SK-N-SH treated with all-trans-retinoic acid at 6 μM for 48 hours (cell line): ENCODE data around the gene TADA3.

Experiments
- ATAC-seq: fragments of 200-7000 bp; cut with Tn5 transposase; 3 replicates; pipeline ENCODE4 v1.9.1; 2020; ENCODE audit warnings: mild to moderate bottlenecking, moderate library complexity
- ARNTL ChIP-seq: fragments of 450-650 bp; formaldehyde crosslinking; IDR thresholded peaks from 2 replicates; pipeline ENCODE4 v1.5.0; 2020; ENCODE audit warnings: low read depth, mild to moderate bottlenecking, moderate library complexity, borderline replicate concordance
- BACH2 ChIP-seq: fragments of 250-450 bp; sonication (Bioruptor Pico); IDR thresholded peaks from 2 replicates; pipeline ENCODE4 v1.9.0; 2021; ENCODE audit warnings: mild to moderate bottlenecking, borderline replicate concordance
- CREB5 ChIP-seq: fragments of 250-450 bp; sonication (Bioruptor Pico); IDR thresholded peaks from 2 replicates; pipeline ENCODE4 v1.5.1; 2020; ENCODE audit warnings: low read depth, mild to moderate bottlenecking, moderate library complexity
- CSDC2 ChIP-seq: fragments of 250-450 bp; sonication (Bioruptor Pico); IDR thresholded peaks from 2 replicates; pipeline ENCODE4 v1.5.0; 2020; ENCODE audit warnings: mild to moderate bottlenecking, moderate library complexity
- ESRRG ChIP-seq: fragments of 250-450 bp; sonication (Bioruptor Pico); IDR thresholded peaks from 2 replicates; pipeline ENCODE4 v1.6.1; 2021; ENCODE audit warnings: mild to moderate bottlenecking
- GLIS3 ChIP-seq: fragments of 250-450 bp; sonication (Bioruptor Pico); IDR thresholded peaks from 2 replicates; pipeline ENCODE4 v1.5.0; 2020; ENCODE audit warnings: mild to moderate bottlenecking, moderate library complexity
- ISL1 ChIP-seq: fragments of 250-450 bp; sonication (Bioruptor Pico); IDR thresholded peaks from 2 replicates; pipeline ENCODE4 v2.1.2; 2022; ENCODE audit warnings: mild to moderate bottlenecking, moderate library complexity
- OSR1 ChIP-seq: fragments of 250-450 bp; sonication (Bioruptor Pico); IDR thresholded peaks from 2 replicates; pipeline ENCODE4 v1.8.0; 2022; ENCODE audit warnings: moderate library complexity, mild to moderate bottlenecking, inconsistent platforms
- PATZ1 ChIP-seq: fragments of 250-450 bp; sonication (Bioruptor Pico); IDR thresholded peaks from 2 replicates; pipeline ENCODE4 v1.8.0; 2020; ENCODE audit warnings: mild to moderate bottlenecking, moderate library complexity, borderline replicate concordance
- PPARA ChIP-seq: fragments of 250-450 bp; sonication (Bioruptor Pico); IDR thresholded peaks from 2 replicates; pipeline ENCODE4 v1.5.0; 2020; ENCODE audit warnings: mild to moderate bottlenecking, borderline replicate concordance
- RARB ChIP-seq: fragments of 250-450 bp; sonication (Bioruptor Pico); IDR thresholded peaks from 2 replicates; pipeline ENCODE4 v1.8.0; 2021; ENCODE audit warnings: mild to moderate bottlenecking, moderate library complexity
- SNAI2 ChIP-seq: fragments of 250-450 bp; sonication (Bioruptor Pico); IDR thresholded peaks from 2 replicates; pipeline ENCODE4 v1.5.0; 2020; ENCODE audit warnings: mild to moderate bottlenecking, moderate library complexity
- TCF4 ChIP-seq: fragments of 250-450 bp; sonication (Bioruptor Pico); IDR thresholded peaks from 2 replicates; pipeline ENCODE4 v1.8.0; 2021; ENCODE audit warnings: mild to moderate bottlenecking, moderate library complexity, borderline replicate concordance
- TOX ChIP-seq: fragments of 250-450 bp; sonication (Bioruptor Pico); IDR thresholded peaks from 2 replicates; pipeline ENCODE4 v1.8.0; 2021; ENCODE audit warnings: mild to moderate bottlenecking, moderate library complexity, borderline replicate concordance
- TSHZ2 ChIP-seq: fragments of 250-450 bp; sonication (Bioruptor Pico); IDR thresholded peaks from 2 replicates; pipeline ENCODE4 v1.5.0; 2020; ENCODE audit warnings: mild to moderate bottlenecking, moderate library complexity
- ZC3H10 ChIP-seq: fragments of 250-450 bp; sonication (Bioruptor Pico); IDR thresholded peaks from 2 replicates; pipeline ENCODE4 v1.5.1; 2021; ENCODE audit warnings: mild to moderate bottlenecking, moderate library complexity
- ZFP3 ChIP-seq: fragments of 250-450 bp; sonication (Bioruptor Pico); IDR thresholded peaks from 2 replicates; pipeline ENCODE4 v1.5.0; 2020; ENCODE audit warnings: mild to moderate bottlenecking, moderate library complexity
- ZFP30 ChIP-seq: fragments of 450-650 bp; formaldehyde crosslinking; IDR thresholded peaks from 2 replicates; pipeline ENCODE4 v1.5.0; 2022; ENCODE audit warnings: mild to moderate bottlenecking, moderate library complexity
- ZNF565 ChIP-seq: fragments of 450-650 bp; formaldehyde crosslinking; conservative IDR thresholded peaks from 2 replicates; pipeline ENCODE4 v1.5.0; 2020; ENCODE audit warnings: low read depth, mild to moderate bottlenecking, moderate library complexity
- ZNF70 ChIP-seq: fragments of 450-650 bp; formaldehyde crosslinking; IDR thresholded peaks from 2 replicates; pipeline ENCODE4 v1.5.0; 2020; ENCODE audit warnings: mild to moderate bottlenecking, moderate library complexity
- ZNF8 ChIP-seq: fragments of 450-650 bp; formaldehyde crosslinking; IDR thresholded peaks from 2 replicates; pipeline ENCODE4 v1.5.0; 2020; ENCODE audit warnings: mild to moderate bottlenecking, moderate library complexity

TADA3 gene

GRCh38 chr3:9818666-9819335, 26.5 kb upstream of the TADA3 start:
- TF ChIP-seq SNAI2 = no peak
- no peak for TF ChIP-seq GLIS3 (CRISPR knock-in tag)
- TF ChIP-seq RARB (CRISPR knock-in tag) = no peak
- TF ChIP-seq OSR1 = no peak
- no peak for TF ChIP-seq ZFP3
- TF ChIP-seq ZC3H10 (CRISPR knock-in tag) = no peak
- no peak for TF ChIP-seq PATZ1
- TF ChIP-seq, all 23 proteins: peak for 0
- no peak for ATAC-seq

DNA sequence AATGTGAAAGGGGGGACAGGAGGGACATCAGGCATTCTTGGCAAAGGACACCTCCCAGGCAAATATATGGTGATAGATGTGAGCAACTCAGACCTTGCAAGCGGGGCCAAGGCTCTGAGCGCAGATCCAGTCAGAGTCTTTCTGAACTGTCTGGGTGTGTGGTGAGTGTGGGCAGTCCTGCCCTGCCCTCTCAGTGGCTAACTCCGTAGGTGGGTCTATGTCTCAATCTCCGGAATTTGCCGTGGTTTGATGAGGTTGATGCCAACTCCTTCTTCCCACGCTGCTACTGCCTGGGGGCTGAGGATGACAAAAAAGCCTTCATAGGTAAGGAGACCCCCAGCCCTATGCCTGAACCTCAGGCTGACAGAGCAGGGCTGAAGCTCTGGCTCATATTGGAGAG, 25.2 kb upstream of the TADA3 start:
- TF ChIP-seq ESRRG (CRISPR knock-in tag) (no peak), ZNF70 (CRISPR knock-in tag) (no peak), ISL1 (no peak), TCF4 (no peak), RARB (CRISPR knock-in tag) (no peak), ARNTL (CRISPR knock-in tag) (no peak), CSDC2 (no peak), TOX (CRISPR knock-in tag) (no peak), PATZ1 (no peak), BACH2 (CRISPR knock-in tag) (no peak), ZNF8 (CRISPR knock-in tag) (no peak), OSR1 (no peak), PPARA (CRISPR knock-in tag) (no peak), ZFP3 (no peak), SNAI2 (no peak), GLIS3 (CRISPR knock-in tag) (no peak), ZFP30 (CRISPR knock-in tag) (no peak), TSHZ2 (no peak), ZC3H10 (CRISPR knock-in tag) (no peak)
- ATAC-seq = no peak

DNA sequence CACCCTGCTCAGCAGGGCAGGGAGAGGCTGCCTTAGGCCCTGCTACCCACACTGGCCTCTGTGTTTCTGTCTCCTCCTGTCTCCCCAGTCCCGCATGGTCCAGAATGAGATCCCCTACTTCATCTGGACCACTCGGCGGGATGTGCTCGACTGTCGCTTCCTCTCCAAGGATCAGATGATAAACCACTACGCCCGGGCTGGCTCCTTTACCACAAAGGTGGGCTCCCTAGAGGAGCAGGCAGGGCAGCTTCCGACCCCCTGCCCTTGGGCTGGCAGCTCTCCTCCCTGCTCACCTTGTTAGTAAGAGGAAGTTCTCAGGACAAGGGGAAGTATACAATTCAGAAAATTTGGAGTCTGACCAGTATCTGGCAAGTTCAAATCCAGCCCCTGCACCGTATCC, 23.7 kb upstream of the TADA3 start:
- ATAC-seq = no peak
- TF ChIP-seq PPARA (CRISPR knock-in tag) (no peak), ZFP3 (no peak)
- TF ChIP-seq, all 23 proteins: peak for 0

DNA sequence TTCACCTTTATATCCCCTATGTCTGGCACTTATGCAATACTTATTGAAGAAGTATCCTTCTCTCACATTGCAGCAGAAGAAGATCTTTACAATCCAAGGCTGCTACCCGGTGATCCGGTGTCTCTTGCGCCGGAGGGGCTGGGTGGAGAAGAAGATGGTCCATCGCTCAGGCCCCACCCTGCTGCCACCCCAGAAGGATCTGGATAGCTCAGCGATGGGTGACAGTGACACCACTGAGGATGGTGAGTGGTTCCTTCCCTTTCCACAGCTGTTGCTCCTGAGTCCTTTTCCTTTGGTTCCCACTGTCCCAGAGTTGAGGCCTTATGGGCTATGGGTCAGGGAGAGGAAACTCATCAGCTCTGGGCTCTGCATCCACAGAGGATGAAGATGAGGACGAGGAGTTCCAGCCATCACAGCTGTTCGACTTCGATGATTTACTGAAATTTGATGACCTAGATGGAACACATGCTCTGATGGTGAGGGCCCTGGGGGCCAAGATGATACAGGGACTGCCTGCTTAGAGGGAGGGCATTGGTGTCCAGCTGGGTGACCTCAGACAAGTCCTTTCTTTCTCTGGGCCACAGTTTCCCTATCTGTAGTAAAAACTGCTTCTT, 20.7 kb upstream of the TADA3 start:
- ATAC-seq = no peak
- TF ChIP-seq ZNF8 (CRISPR knock-in tag) (no peak), SNAI2 (no peak), ARNTL (CRISPR knock-in tag) (no peak), ZFP30 (CRISPR knock-in tag) (no peak), PPARA (CRISPR knock-in tag) (no peak), OSR1 (no peak), ZNF70 (CRISPR knock-in tag) (no peak), ZNF565 (CRISPR knock-in tag) (no peak), ISL1 (no peak), ZFP3 (no peak), TCF4 (no peak), RARB (CRISPR knock-in tag) (no peak), CREB5 (no peak), TOX (CRISPR knock-in tag) (no peak), ZC3H10 (CRISPR knock-in tag) (no peak), BACH2 (CRISPR knock-in tag) (no peak), GLIS3 (CRISPR knock-in tag) (no peak), PATZ1 (no peak), CSDC2 (no peak), ESRRG (CRISPR knock-in tag) (no peak)
